HepG2 (cell line): ENCODE data around the gene RALY. TPM values are rescaled to one million over a fixed set of nuclear protein-coding genes. Genes with fewer than 3 reads are reported as not detected.

Experiments
- ATAC-seq: fragments of 200-7000 bp; cut with Tn5 transposase; 3 replicates; pipeline ENCODE4 v1.9.1; 2020; ENCODE audit warnings: mild to moderate bottlenecking, moderate library complexity
- BruUV-seq: library from RNA; stranded (reverse); fragments of 400-500 nt; replicated peaks from 2 replicates; lab custom pipeline; 2021; lab: Mats Ljungman, UMichigan
- CTCF ChIA-PET: fragments of 300-600 bp; formaldehyde crosslinking; extraction: SDS; loops from one replicate; lab custom pipeline; 2021; ENCODE audit warnings: low total read pairs, inconsistent platforms, low intra/inter-chr PET ratio; lab: Yijun Ruan, JAX
- POLR2A ChIA-PET: fragments of 350-600 bp; sonication (Branson Sonifier 250); formaldehyde crosslinking; loops from one replicate; lab custom pipeline; 2020; ENCODE audit warnings: antibody characterized with exemption, inconsistent platforms; lab: Yijun Ruan, JAX
- DNase-seq: peaks from one replicate; pipeline ENCODE4 v3.0.0-alpha.2; 2015; ENCODE audit warnings: low spot score
- FAIRE-seq: peaks from 3 replicates; lab custom pipeline; 2011; peaks lifted over from hg19 to GRCh38; lab: Jason Lieb, UNC
- H2AFZ ChIP-seq: one replicate; pipeline ENCODE4 v1.6.1; 2011; ENCODE audit warnings: low read length, inconsistent platforms
- H3K27ac ChIP-seq: fragments of 300-600 bp; 3 replicates; pipeline ENCODE4 v1.8.0; 2011; ENCODE audit warnings: mixed run types, mild to moderate bottlenecking, mixed read lengths, low read length, inconsistent platforms; ENCODE audit not compliant: insufficient read depth; ENCODE audit errors: extremely low read length
- H3K27me3 ChIP-seq, 2 experiments: fragments of 200-600 bp in 1 of 2; 2 replicates in 1 of 2; 3 replicates in 1 of 2; pipeline versions ENCODE4 v1.6.0 to v1.8.0; 2011; ENCODE audit warnings: low read length in 2 of 2, mild to moderate bottlenecking in 2 of 2, moderate library complexity in 2 of 2, inconsistent platforms in 1 of 2; ENCODE audit not compliant: insufficient read depth in 2 of 2, control insufficient read depth in 1 of 2
- H3K36me3 ChIP-seq, 2 experiments: fragments of 200-600 bp in 1 of 2; replicated peaks in 1 of 2; 2 replicates in 1 of 2; 3 replicates in 1 of 2; pipeline versions ENCODE4 v1.5.1 to v1.8.0; 2011; ENCODE audit warnings: low read length in 2 of 2, inconsistent platforms in 1 of 2; ENCODE audit not compliant: insufficient read depth in 2 of 2, control insufficient read depth in 1 of 2
- H3K4me1 ChIP-seq: 2 replicates; pipeline ENCODE4 v1.5.1; 2012; ENCODE audit warnings: low read length, inconsistent platforms; ENCODE audit not compliant: insufficient read depth
- H3K4me2 ChIP-seq: 2 replicates; pipeline ENCODE4 v1.6.0; 2011; ENCODE audit warnings: low read depth, low read length, inconsistent platforms
- H3K4me3 ChIP-seq, 3 experiments: fragments of 200-600 bp in 1 of 3; sonication (generic), shearing (Covaris generic) in 1 of 3; replicated peaks in 1 of 3; 2 replicates each; pipeline ENCODE4 v1.5.1; 2011 to 2016; ENCODE audit warnings: low read length in 3 of 3, inconsistent platforms in 2 of 3, low read depth in 2 of 3, mild to moderate bottlenecking in 2 of 3, control low read depth in 1 of 3, mixed read lengths in 1 of 3; ENCODE audit not compliant: insufficient read depth in 1 of 3
- H3K79me2 ChIP-seq: one replicate; pipeline ENCODE4 v1.6.1; 2011; ENCODE audit warnings: low read length, inconsistent platforms; ENCODE audit not compliant: insufficient read depth
- H3K9ac ChIP-seq: 2 replicates; pipeline ENCODE4 v1.6.0; 2011; ENCODE audit warnings: mild to moderate bottlenecking, low read depth, low read length, inconsistent platforms; ENCODE audit not compliant: insufficient read depth
- H3K9me3 ChIP-seq: 2 replicates; pipeline ENCODE4 v1.5.1; 2012; ENCODE audit warnings: mild to moderate bottlenecking, low read length
- H4K20me1 ChIP-seq: 2 replicates; pipeline ENCODE4 v1.6.0; 2011; ENCODE audit warnings: inconsistent platforms, mild to moderate bottlenecking, low read length, moderate library complexity; ENCODE audit not compliant: insufficient read depth
- IRF2 ChIP-seq: IDR thresholded peaks from 2 replicates; pipeline ENCODE4 v1.6.1; 2018; ENCODE audit warnings: missing genetic modification reagents, missing compliant biosample characterization
- IRX3 ChIP-seq: sonication (generic); formaldehyde crosslinking; IDR thresholded peaks from 2 replicates; pipeline ENCODE4 v1.8.1; 2023; ENCODE audit warnings: mild to moderate bottlenecking, low read depth, missing genetic modification reagents, borderline replicate concordance
- MLLT10 ChIP-seq: sonication (generic); formaldehyde crosslinking; IDR thresholded peaks from 2 replicates; pipeline ENCODE4 v1.4.0; 2020; ENCODE audit warnings: missing genetic modification reagents
- NFE2L2 ChIP-seq: fragments of 150-350 bp; IDR thresholded peaks from 2 replicates; pipeline ENCODE4 v1.6.1; 2014; ENCODE audit warnings: low read length
- POLR2AphosphoS5 ChIP-seq: IDR thresholded peaks from 2 replicates; pipeline ENCODE4 v1.6.1; 2012; ENCODE audit warnings: low read depth, low read length
- RBM22 ChIP-seq: fragments of 200-400 bp; formaldehyde crosslinking; optimal IDR thresholded peaks from 2 replicates; pipeline ENCODE3; 2017; ENCODE audit warnings: mild to moderate bottlenecking, low read length, moderate library complexity
- RCOR2 ChIP-seq: IDR thresholded peaks from 2 replicates; pipeline ENCODE4 v1.6.1; 2016; ENCODE audit warnings: missing biosample characterization, missing genetic modification reagents
- RFX5 ChIP-seq: IDR thresholded peaks from 2 replicates; pipeline ENCODE4 v1.6.1; 2011; ENCODE audit warnings: low read depth, low read length, improper control_type of control experiment
- TCF12 ChIP-seq, 2 experiments: fragments of 450-650 bp in 1 of 2; sonication (generic) in 1 of 2; formaldehyde crosslinking in 1 of 2; IDR thresholded peaks; 2 replicates each; pipeline versions ENCODE4 v1.6.1 to v1.8.0; 2017 to 2022; ENCODE audit warnings: antibody characterized with exemption in 1 of 2, mild to moderate bottlenecking in 1 of 2, missing genetic modification reagents in 1 of 2, moderate library complexity in 1 of 2
- TIGD3 ChIP-seq: sonication (generic); formaldehyde crosslinking; IDR thresholded peaks from 2 replicates; pipeline ENCODE4 v1.5.1; 2020; ENCODE audit warnings: mild to moderate bottlenecking, missing genetic modification reagents, borderline replicate concordance
- ZNF460 ChIP-seq: sonication (generic); formaldehyde crosslinking; IDR thresholded peaks from 2 replicates; pipeline ENCODE4 v1.5.1; 2020; ENCODE audit warnings: missing genetic modification reagents, mild to moderate bottlenecking, borderline replicate concordance
- ZNF543 ChIP-seq: sonication (generic); formaldehyde crosslinking; IDR thresholded peaks from 2 replicates; pipeline ENCODE4 v1.4.0; 2020; ENCODE audit warnings: mild to moderate bottlenecking, missing genetic modification reagents
- ZNF615 ChIP-seq: sonication (generic); formaldehyde crosslinking; IDR thresholded peaks from 2 replicates; pipeline ENCODE4 v1.5.0; 2020; ENCODE audit warnings: mild to moderate bottlenecking, missing genetic modification reagents, borderline replicate concordance
- ZNF75D ChIP-seq: sonication (generic); formaldehyde crosslinking; IDR thresholded peaks from 2 replicates; pipeline ENCODE4 v1.8.1; 2023; ENCODE audit warnings: missing genetic modification reagents, mild to moderate bottlenecking, borderline replicate concordance
- ZNF878 ChIP-seq: sonication (generic); formaldehyde crosslinking; IDR thresholded peaks from 2 replicates; pipeline ENCODE4 v1.8.1; 2023; ENCODE audit warnings: mild to moderate bottlenecking, missing genetic modification reagents, moderate library complexity
- ZNF879 ChIP-seq: sonication (generic); formaldehyde crosslinking; IDR thresholded peaks from 2 replicates; pipeline ENCODE4 v1.8.1; 2023; ENCODE audit warnings: missing genetic modification reagents
- WGBS: methylation state at CpG from one replicate; pipeline ENCODE4 v1.1.6; 2017; ENCODE audit warnings: low lambda C conversion rate; 5-methylcytosine and 5-hydroxymethylcytosine counted together
- in situ Hi-C: cut with HindIII; loops from 2 replicates; pipeline ENCODE4 v1.10.0; 2017; ENCODE audit warnings: low pct_unique_long_range_greater_than_20kb; ENCODE audit not compliant: extremely low pct_ligation_motif_present
- intact Hi-C: fragments of 100-400 bp; cut with micrococcal nuclease; formaldehyde crosslinking; loops from one replicate; pipeline ENCODE4 v1.10.0; 2022; ENCODE audit not compliant: unreplicated experiment
- polyA plus RNA-seq, 8 experiments: library from polyadenylated mRNA; depleted of rRNA in 3 of 8; stranded (reverse) in 7 of 8; unstranded in 1 of 8; fragments of >200 nt; fragmentation: Illumina TruSeq in 4 of 8; extraction: Trizol in 4 of 8; gene quantifications; 2 replicates each; pipeline versions ENCODE4 v1.2.1 to v1.2.3, GENCODE V29; 2011 to 2016; ENCODE audit warnings: low read depth in 4 of 8, missing spikeins in 1 of 8, mixed read lengths in 1 of 8; ENCODE audit not compliant: insufficient read depth in 1 of 8
- total RNA-seq, 5 experiments: library from RNA; depleted of rRNA; stranded (reverse); fragments of >200 nt; fragmentation: Illumina TruSeq; extraction: Trizol; gene quantifications; 2 replicates each; pipeline ENCODE4 v1.2.3, GENCODE V29; 2016; ENCODE audit warnings: low read depth in 1 of 5

The RALY gene
- total and polyA plus RNA-seq, 2 of the 13 experiments (the other 11 are each of a cell fraction or from before 2014, with no cell fraction given): 178 to 186 TPM

- in situ Hi-C loops: no loop called here
- TF ChIP-seq ZNF879 (CRISPR knock-in tag) (no peak), MLLT10 (CRISPR knock-in tag) (no peak), ZNF878 (CRISPR knock-in tag) (no peak), NFE2L2 (peak; percentile 80), ZNF460 (CRISPR knock-in tag) (no peak), TIGD3 (CRISPR knock-in tag) (no peak), RBM22 (peak; percentile 92)
- POLR2A ChIA-PET: interaction anchor here (1.4 kb wide), 1 partner anchor 71 kb away, joined by 6 read pairs; the partner anchor contains the start of gene RALY
- H3K9ac ChIP-seq: no peak overlapping the region
- H3K4me3 ChIP-seq: no peak overlapping the region
- H3K4me1 ChIP-seq: no peaks in the 10 kb centered on the region
- H3K9me3 ChIP-seq: no peaks in the 10 kb centered on the region
- CTCF ChIA-PET: no interaction called here
- no TSS peak for BruUV-seq
- H2AFZ ChIP-seq: no peak overlapping the region
- DNase-seq (no peak), ATAC-seq (no peak), FAIRE-seq (no peak)
- peaks cover 60% of the 10 kb centered on the region for H3K79me2 ChIP-seq
- WGBS: 96% methylated on average over 3 of the region's 3 CpGs
- intact Hi-C loops: no loop called here
- no peak overlapping the region for H3K4me2 ChIP-seq
- peaks cover 48% of the 10 kb centered on the region for H4K20me1 ChIP-seq
- H3K27ac ChIP-seq: no peak overlapping the region
- H3K36me3 ChIP-seq: peaks cover 26 to 73% of the 10 kb centered on the region in 2 experiments
- H3K27me3 ChIP-seq: no peaks in the 10 kb centered on the region
Observed at GRCh38 chr20:34064286-34064685, 70.6 kb downstream of the RALY start.

- Histone ChIP-seq H3K79me2 (peaks cover 55% of the 10 kb centered on the region), H3K27ac (no peak overlapping the region), H3K4me1 (no peaks in the 10 kb centered on the region), H3K4me3 (no peak overlapping the region), H3K9me3 (no peaks in the 10 kb centered on the region), H3K4me2 (no peak overlapping the region), H2AFZ (no peak overlapping the region), H3K36me3 (peaks cover 23 to 64% of the 10 kb centered on the region in 2 experiments), H3K27me3 (no peaks in the 10 kb centered on the region), H4K20me1 (peaks cover 48% of the 10 kb centered on the region), H3K9ac (no peak overlapping the region)
- no peak for ATAC-seq
- intact Hi-C loops (no loop called here), in situ Hi-C loops (loop anchor here (5.0 kb wide), 1 partner anchor 133 kb away; no protein-coding TSS in a partner anchor)
- ChIA-PET POLR2A (interaction anchor here (1.4 kb wide), 1 partner anchor 72 kb away, joined by 6 read pairs; the partner anchor contains the start of gene RALY), CTCF (no interaction called here)
- FAIRE-seq: no peak
- TF ChIP-seq IRF2 (no peak), ZNF75D (CRISPR knock-in tag) (no peak), RBM22 (peak; percentile 86), RFX5 (no peak), TCF12 (IDR thresholded peaks at IDR 0.05) (0 out of 2 replicates have a peak, but pooled peaks have one; percentile 29), TCF12 (CRISPR knock-in tag; IDR thresholded peaks at IDR 0.05) (no peak), POLR2AphosphoS5 (no peak), ZNF615 (CRISPR knock-in tag) (peak; percentile 21; the same call in 1 of the 2 replicates), ZNF543 (CRISPR knock-in tag) (no peak), IRX3 (CRISPR knock-in tag) (no peak), RCOR2 (CRISPR knock-in tag) (no peak)
- WGBS: 96% methylated on average over 2 of the region's 2 CpGs
- no peak for DNase-seq
- BruUV-seq: no TSS peak
Observed at GRCh38 chr20:34065260-34065659, 71.5 kb downstream of the RALY start.
